IPS-15b (cell line): ENCODE data around the gene ORMDL3.

Source experiments
- H3K27me3 ChIP-seq: one replicate; pipeline ENCODE4 v1.6.1; 2013; ENCODE audit warnings: low read length; ENCODE audit not compliant: control insufficient read depth, insufficient read depth
- H3K36me3 ChIP-seq: one replicate; pipeline ENCODE4 v1.6.1; 2013; ENCODE audit warnings: low read length; ENCODE audit not compliant: control insufficient read depth, insufficient read depth
- H3K4me1 ChIP-seq: one replicate; pipeline ENCODE4 v1.6.1; 2013; ENCODE audit warnings: mild to moderate bottlenecking, low read length; ENCODE audit not compliant: control insufficient read depth, insufficient read depth
- H3K4me3 ChIP-seq: one replicate; pipeline ENCODE4 v1.5.1; 2013; ENCODE audit warnings: low read depth, low read length
- H3K9ac ChIP-seq: one replicate; pipeline ENCODE4 v1.6.1; 2013; ENCODE audit warnings: low read depth, mild to moderate bottlenecking, low read length
- H3K9me3 ChIP-seq: one replicate; pipeline ENCODE4 v1.6.1; 2013; ENCODE audit warnings: mild to moderate bottlenecking, low read length; ENCODE audit not compliant: control insufficient read depth, insufficient read depth

The ORMDL3 gene

GRCh38 chr17:39946551-39947330 is 19.3 kb upstream of the ORMDL3 start:
- no peaks in the 10 kb centered on the region for H3K36me3 ChIP-seq
- H3K9me3 ChIP-seq, result no peaks in the 10 kb centered on the region
- no peaks in the 10 kb centered on the region for H3K4me1 ChIP-seq
- H3K4me3 ChIP-seq, result no peak overlapping the region
- no peak overlapping the region for H3K9ac ChIP-seq
- H3K27me3 ChIP-seq, result peaks cover 8% of the 10 kb centered on the region

DNA sequence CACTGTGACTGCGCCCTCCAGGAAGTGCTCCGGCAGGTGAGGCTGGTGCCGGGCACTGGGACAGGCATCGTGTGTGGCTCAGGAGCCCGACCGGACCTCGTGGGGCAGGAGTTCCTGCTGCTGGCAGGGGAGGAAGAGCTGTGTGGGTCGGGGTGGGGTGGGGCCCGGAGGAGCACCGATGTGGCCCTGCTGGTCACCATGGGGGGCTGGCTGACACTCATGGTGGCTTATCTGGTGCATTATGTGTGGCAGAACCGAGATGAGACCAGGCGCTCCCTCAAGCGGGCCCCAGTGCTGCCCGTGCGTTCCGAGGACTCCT is 17.0 kb upstream of the ORMDL3 start:
- H3K4me1 ChIP-seq, result no peaks in the 10 kb centered on the region
- H3K4me3 ChIP-seq, result no peak overlapping the region
- no peaks in the 10 kb centered on the region for H3K36me3 ChIP-seq
- H3K9me3 ChIP-seq, result no peaks in the 10 kb centered on the region
- H3K9ac ChIP-seq, result no peak overlapping the region
- no peaks in the 10 kb centered on the region for H3K27me3 ChIP-seq

DNA sequence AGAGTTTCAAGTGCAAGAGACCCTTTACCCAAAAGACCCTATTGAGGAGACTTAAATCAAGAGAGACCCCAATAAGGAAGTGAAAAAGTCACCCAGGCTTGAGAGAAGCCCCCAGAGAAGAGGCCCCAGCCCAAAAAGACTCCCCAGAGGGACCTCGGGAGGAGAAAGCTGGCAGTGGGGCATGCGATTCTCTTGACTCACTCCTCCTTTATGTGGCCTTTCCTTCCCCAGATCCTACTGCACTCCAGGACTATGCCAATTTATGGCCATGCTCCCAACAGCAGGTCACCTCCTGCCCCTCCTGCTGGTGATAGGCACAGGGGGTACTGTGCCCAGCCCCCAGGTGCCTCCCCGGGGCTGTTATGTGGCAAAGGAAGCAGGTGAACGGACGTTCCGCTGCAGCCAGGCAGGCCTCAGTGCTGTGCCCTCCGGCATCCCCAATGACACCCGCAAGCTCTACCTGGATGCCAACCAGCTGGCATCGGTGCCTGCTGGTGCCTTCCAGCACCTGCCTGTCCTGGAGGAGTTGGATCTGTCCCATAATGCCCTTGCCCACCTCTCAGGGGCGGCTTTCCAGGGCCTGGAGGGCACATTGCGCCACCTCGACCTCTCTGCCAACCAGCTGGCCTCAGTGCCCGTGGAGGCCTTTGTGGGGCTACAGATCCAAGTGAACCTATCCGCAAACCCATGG is 16.4 kb upstream of the ORMDL3 start:
- Histone ChIP-seq H3K27me3 (no peaks in the 10 kb centered on the region), H3K4me3 (no peak overlapping the region), H3K9me3 (no peaks in the 10 kb centered on the region), H3K36me3 (no peaks in the 10 kb centered on the region), H3K4me1 (no peaks in the 10 kb centered on the region), H3K9ac (no peak overlapping the region)

GRCh38 chr17:39939588-39940419 is 12.4 kb upstream of the ORMDL3 start:
- no peaks in the 10 kb centered on the region for H3K36me3 ChIP-seq
- no peak overlapping the region for H3K9ac ChIP-seq
- no peaks in the 10 kb centered on the region for H3K27me3 ChIP-seq
- H3K9me3 ChIP-seq, result no peaks in the 10 kb centered on the region
- H3K4me1 ChIP-seq, result no peaks in the 10 kb centered on the region
- no peak overlapping the region for H3K4me3 ChIP-seq

DNA sequence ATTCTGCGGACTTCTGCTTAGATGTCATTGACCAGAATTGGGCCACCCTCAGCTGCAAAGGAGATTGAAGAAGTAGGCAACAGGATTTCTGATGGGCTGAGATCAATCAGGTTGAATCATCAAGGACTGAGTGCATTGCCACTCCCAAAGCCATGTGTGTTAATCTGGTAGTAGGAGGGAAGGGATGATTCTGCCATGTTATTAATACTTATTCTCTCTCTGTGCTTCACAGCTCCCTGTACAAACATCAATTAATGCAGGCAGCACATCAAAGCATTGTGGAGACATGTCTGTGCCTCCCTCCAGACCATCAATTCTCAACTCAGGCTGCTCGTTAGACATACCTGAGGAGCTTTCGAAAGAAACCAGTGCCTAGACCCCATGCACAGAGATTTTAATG is 11.7 kb upstream of the ORMDL3 start:
- Histone ChIP-seq H3K9ac (no peak overlapping the region), H3K36me3 (no peaks in the 10 kb centered on the region), H3K27me3 (no peaks in the 10 kb centered on the region), H3K4me1 (no peaks in the 10 kb centered on the region), H3K9me3 (no peaks in the 10 kb centered on the region), H3K4me3 (no peak overlapping the region)

GRCh38 chr17:39938140-39938869 is 10.9 kb upstream of the ORMDL3 start:
- Histone ChIP-seq H3K27me3 (no peaks in the 10 kb centered on the region), H3K9ac (no peak overlapping the region), H3K9me3 (no peaks in the 10 kb centered on the region), H3K4me1 (peaks cover 4% of the 10 kb centered on the region), H3K4me3 (no peak overlapping the region), H3K36me3 (no peaks in the 10 kb centered on the region)

GRCh38 chr17:39937447-39937846 is 10.0 kb upstream of the ORMDL3 start:
- no peaks in the 10 kb centered on the region for H3K36me3 ChIP-seq
- no peaks in the 10 kb centered on the region for H3K27me3 ChIP-seq
- H3K4me3 ChIP-seq, result no peak overlapping the region
- peaks cover 4% of the 10 kb centered on the region for H3K4me1 ChIP-seq
- no peaks in the 10 kb centered on the region for H3K9me3 ChIP-seq
- H3K9ac ChIP-seq, result no peak overlapping the region

GRCh38 chr17:39935909-39936308 is 8.5 kb upstream of the ORMDL3 start:
- Histone ChIP-seq H3K36me3 (no peaks in the 10 kb centered on the region), H3K27me3 (no peaks in the 10 kb centered on the region), H3K9ac (no peak overlapping the region), H3K9me3 (no peaks in the 10 kb centered on the region), H3K4me3 (no peak overlapping the region), H3K4me1 (peaks cover 4% of the 10 kb centered on the region)

DNA sequence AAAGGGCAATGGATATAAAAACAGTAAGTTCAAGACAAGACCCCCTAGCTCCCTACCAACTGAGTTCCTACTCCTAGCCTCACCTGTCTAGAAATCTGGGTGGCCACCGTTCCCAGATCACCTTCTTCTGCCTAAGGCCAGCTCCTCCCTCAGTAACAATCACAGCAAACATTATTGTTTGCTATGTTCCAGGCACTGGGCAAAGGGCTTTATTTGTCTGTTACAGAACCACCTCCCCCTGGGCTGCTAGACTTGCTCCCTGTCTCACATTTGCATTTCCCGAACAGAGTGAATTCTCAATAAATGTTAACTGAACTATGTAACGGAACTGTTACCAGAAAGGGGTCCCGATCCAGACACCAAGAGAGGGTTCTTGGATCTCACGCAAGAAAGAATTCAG is 6.9 kb upstream of the ORMDL3 start:
- Histone ChIP-seq H3K36me3 (no peaks in the 10 kb centered on the region), H3K4me3 (no peak overlapping the region), H3K27me3 (no peaks in the 10 kb centered on the region), H3K9ac (no peak overlapping the region), H3K4me1 (peaks cover 4% of the 10 kb centered on the region), H3K9me3 (no peaks in the 10 kb centered on the region)

DNA sequence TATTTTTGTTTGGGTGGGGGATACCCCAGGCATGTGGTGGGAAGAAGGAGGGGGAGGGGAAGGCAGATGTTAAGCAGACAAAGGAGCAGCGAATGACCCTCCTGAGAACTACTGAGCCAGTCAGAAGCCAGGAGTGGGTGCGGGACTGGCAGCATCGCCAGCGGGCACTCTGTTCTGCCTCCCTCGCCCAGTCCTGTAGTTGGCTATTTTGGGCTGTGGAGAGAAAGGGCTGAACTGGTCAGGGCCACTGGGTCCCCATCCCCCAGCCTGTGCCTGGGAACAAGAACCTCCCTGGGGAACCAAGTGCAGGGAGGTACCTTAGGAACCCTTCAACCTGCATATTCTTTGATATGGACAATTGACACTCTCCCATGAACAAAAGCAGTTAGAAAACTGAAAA is 6.5 kb upstream of the ORMDL3 start:
- no peak overlapping the region for H3K9ac ChIP-seq
- H3K9me3 ChIP-seq, result no peaks in the 10 kb centered on the region
- H3K4me1 ChIP-seq, result peaks cover 4% of the 10 kb centered on the region

GRCh38 chr17:39929646-39930407 is 2.4 kb upstream of the ORMDL3 start:
- no peak overlapping the region for H3K4me3 ChIP-seq
- no peaks in the 10 kb centered on the region for H3K9me3 ChIP-seq
- H3K36me3 ChIP-seq, result no peaks in the 10 kb centered on the region
- H3K27me3 ChIP-seq, result no peaks in the 10 kb centered on the region
- no peak overlapping the region for H3K9ac ChIP-seq
- peaks cover 22% of the 10 kb centered on the region for H3K4me1 ChIP-seq

More for the DNA sequence above, 6.5 kb upstream of the ORMDL3 start:
- Histone ChIP-seq H3K27me3 (no peaks in the 10 kb centered on the region), H3K4me3 (peak overlapping the region; percentile 4), H3K36me3 (no peaks in the 10 kb centered on the region)
